Epithelial cell of proximal tubule (primary cell): ENCODE data around the gene CTTN. TPM values are rescaled to one million over a fixed set of nuclear protein-coding genes. Genes with fewer than 3 reads are reported as not detected.

Experiments used
- DNase-seq: peaks from one replicate; pipeline ENCODE4 v3.0.0-alpha.2; 2011; ENCODE audit warnings: low read depth
- H3K4me3 ChIP-seq: 2 replicates; pipeline ENCODE4 v1.5.1; 2011; ENCODE audit warnings: low read depth, mild to moderate bottlenecking, low read length
- CTCF ChIP-seq: conservative IDR thresholded peaks from 2 replicates; pipeline ENCODE4 v1.5.1; 2012; ENCODE audit warnings: low read depth, mild to moderate bottlenecking, low read length
- total RNA-seq: library from RNA; depleted of rRNA; stranded (reverse); fragments of >200 nt; gene quantifications from 2 replicates; pipeline ENCODE4 v1.2.3, GENCODE V29; 2015

CTTN gene
- total RNA-seq, 1 donor from 2014 or later = 254 TPM

GRCh38 chr11:70428701-70429427 is 30.5 kb downstream of the CTTN start:
- H3K4me3 ChIP-seq = no peak overlapping the region
- DNase-seq = no peak
- TF ChIP-seq CTCF = no peak

- no peak for TF ChIP-seq CTCF
- DNase-seq = no peak
- H3K4me3 ChIP-seq = no peak overlapping the region
These were observed 31.0 kb downstream of the CTTN start for GRCh38 chr11:70429428-70429705.

GRCh38 chr11:70429724-70430521 is 31.6 kb downstream of the CTTN start:
- no peak overlapping the region for H3K4me3 ChIP-seq
- DNase-seq = no peak
- TF ChIP-seq CTCF = no peak

GRCh38 chr11:70430671-70431574 is 32.6 kb downstream of the CTTN start:
- no peak for TF ChIP-seq CTCF
- no peak for DNase-seq
- H3K4me3 ChIP-seq = no peak overlapping the region

GRCh38 chr11:70431611-70432010 is 33.3 kb downstream of the CTTN start:
- DNase-seq = no peak
- no peak for TF ChIP-seq CTCF
- no peak overlapping the region for H3K4me3 ChIP-seq

- TF ChIP-seq CTCF = no peak
- H3K4me3 ChIP-seq = no peak overlapping the region
- no peak for DNase-seq
These were observed 33.7 kb downstream of the CTTN start for GRCh38 chr11:70432065-70432464.
